ENCODE data around the gene AP2M1.

- TF ChIP-seq, protein P1, sequence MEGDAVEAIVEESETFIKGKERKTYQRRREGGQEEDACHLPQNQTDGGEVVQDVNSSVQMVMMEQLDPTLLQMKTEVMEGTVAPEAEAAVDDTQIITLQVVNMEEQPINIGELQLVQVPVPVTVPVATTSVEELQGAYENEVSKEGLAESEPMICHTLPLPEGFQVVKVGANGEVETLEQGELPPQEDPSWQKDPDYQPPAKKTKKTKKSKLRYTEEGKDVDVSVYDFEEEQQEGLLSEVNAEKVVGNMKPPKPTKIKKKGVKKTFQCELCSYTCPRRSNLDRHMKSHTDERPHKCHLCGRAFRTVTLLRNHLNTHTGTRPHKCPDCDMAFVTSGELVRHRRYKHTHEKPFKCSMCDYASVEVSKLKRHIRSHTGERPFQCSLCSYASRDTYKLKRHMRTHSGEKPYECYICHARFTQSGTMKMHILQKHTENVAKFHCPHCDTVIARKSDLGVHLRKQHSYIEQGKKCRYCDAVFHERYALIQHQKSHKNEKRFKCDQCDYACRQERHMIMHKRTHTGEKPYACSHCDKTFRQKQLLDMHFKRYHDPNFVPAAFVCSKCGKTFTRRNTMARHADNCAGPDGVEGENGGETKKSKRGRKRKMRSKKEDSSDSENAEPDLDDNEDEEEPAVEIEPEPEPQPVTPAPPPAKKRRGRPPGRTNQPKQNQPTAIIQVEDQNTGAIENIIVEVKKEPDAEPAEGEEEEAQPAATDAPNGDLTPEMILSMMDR (IDR thresholded peaks at IDR 0.05 in 4 of 5, conservative IDR thresholded peaks at IDR 0.05 in 1 of 5): no peak
- TF ChIP-seq POLR2A (IDR thresholded peaks at IDR 0.05): no peak
These were observed 56.2 kb downstream of the AP2M1 start for GRCh38 chr3:184230603-184231528.

Measured in gastrocnemius medialis (tissue), 4 donors.